GM19468 (cell line): ENCODE results near the gene SETDB1.
A peak's percentile ranks its signal among the peaks of the same experiment; 100 is the strongest.
"Not testable (repeated sequence)": the region's sequence is repeated elsewhere in the genome, so short reads cannot be mapped to it uniquely, and the experiment has no call there.

ENCODE experiments used
- ATAC-seq: cut with Tn5 transposase; IDR thresholded peaks from one replicate; pipeline ENCODE4 v1.9.1; 2021; ENCODE audit warnings: mild to moderate bottlenecking, moderate library complexity, moderate number of reproducible peaks; ENCODE audit not compliant: unreplicated experiment; ENCODE audit errors: extremely low read depth

Gene SETDB1

DNA sequence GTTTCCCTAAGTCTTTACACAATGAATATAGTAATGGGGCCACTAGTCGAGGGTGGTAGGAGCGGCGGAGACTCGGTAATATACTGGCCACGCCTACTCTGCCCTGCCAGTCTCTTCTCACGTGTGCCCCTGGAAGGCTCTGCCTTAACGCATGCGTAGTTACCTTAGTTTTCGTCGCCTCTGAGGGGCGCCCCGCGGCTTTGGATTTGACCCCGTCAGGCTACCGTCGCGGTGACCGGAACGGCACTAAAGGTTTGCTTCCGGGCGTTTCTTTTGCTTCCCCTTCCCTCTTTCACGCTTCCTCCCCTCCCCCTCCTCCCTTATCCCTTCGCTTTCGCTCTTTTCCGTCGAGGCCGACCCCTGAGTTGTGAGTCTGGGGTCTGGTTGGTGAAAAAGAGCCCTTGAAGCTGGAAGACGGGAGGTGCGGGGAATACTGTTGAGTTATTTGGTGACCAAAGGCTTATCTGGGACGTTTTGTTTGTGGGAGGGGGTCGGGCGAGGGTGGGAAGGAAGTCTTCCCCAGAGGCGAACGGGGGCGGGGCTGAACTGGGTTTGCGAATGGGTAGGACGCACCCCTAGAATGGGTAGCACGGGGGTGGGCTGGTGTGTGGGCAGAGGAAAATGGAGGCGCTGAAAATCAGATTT lies at the start of gene SETDB1:
SETDB1 (plus strand) TSS at position 267 of the 645 bp plus-strand sequence. CDS start 1,352 bp downstream, outside the sequence.
- peak; percentile 65 for ATAC-seq

DNA sequence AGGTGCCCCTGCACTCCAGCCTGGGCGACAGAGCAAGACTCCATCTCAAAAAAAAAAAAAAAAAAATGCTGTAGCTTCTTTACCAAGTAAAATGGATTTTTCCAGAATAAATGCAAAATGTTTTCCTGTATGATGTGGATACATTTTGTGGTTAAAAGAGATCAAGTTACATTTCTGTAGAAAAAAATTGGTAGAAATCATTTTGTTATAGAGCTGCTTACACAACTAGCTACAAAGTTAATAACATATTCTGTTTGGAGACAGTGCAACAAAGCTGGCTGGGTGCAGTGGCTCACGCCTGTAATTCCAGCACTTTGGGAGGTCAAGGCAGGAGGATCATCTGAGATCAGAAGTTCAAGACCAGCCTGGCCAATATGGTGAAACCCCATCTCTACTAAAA lies 47.2 kb upstream of the SETDB1 start:
- ATAC-seq, result not testable (repeated sequence)

DNA sequence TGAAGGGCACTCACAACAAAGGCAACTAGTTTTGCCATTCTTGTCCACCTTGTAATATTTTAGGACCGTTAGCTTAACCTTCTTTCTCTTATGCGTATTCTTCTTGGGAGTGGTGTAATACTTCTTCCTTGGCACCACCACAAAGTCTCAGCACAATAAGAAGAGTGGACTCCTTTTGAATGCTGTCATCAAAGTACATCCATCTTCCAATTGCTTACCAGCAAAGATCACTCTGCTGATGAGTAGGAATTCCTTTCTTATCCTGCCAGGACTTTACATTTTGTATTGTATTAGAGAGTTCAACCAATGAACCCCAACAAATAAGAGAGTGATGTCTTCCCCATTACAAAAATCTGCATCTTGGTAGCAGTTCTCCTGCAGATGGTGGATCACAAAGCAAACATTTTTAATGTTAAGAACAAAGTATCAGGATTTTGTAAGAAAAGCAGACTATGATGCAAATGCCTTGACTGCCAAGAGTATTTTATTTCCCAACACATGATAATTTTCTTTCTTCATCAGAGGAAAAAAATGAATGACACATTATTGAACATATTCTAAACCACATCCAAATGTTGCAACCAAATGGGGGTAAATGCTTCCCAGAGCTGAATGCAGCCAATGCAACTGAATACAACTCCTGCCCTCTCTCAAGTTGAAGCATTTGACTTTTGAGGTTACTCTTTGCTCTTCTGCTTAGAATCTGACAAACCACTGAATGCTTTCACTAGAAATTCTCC lies 44.7 kb upstream of the SETDB1 start:
- no peak for ATAC-seq

DNA sequence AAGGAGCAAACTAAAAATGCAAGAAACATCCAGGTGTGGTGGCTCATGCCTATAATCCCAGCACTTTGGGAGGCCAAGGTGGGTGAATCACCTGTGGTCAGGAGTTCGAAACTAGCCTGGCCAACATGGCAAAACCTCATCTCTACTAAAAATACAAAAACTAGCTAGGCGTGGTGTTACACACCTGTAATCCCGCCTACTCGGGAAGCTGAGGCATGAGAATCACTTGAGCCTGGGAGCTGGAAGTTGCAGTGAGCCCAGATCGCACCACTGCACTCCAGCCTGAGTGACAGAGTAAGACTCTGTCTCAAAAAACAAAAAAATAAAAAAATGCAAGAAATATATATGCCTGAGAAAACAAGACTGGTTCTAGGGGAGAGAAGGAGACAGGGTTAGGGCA lies 43.0 kb upstream of the SETDB1 start:
- not testable (repeated sequence) for ATAC-seq

DNA sequence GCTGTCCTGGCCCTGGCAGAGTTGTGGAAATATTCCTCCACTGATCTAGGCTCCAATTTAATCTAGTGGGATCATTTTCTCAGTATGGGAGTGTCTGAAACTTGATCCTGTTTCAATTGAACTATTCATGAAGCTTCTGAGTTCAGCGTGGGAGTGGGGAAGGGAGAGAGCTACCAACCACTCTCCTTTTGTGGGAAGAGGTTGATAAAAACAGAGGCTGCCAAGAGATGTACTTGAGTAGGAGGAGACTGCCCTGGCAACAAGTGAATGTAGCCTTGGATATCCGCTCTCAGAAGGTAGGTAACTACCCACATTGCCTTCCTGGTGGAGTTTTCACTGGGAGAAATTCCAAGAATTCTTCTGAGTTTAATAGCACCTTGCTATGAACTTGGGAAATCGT lies 39.1 kb upstream of the SETDB1 start, which contains the start of gene CTXND2:
CTXND2 (plus strand) TSS at position 119 of the 400 bp plus-strand sequence. CDS start 25,179 bp downstream, outside the sequence.
- no peak for ATAC-seq

- no peak for ATAC-seq
Observed at GRCh38 chr1:150888727-150889126, 37.4 kb upstream of the SETDB1 start.

DNA sequence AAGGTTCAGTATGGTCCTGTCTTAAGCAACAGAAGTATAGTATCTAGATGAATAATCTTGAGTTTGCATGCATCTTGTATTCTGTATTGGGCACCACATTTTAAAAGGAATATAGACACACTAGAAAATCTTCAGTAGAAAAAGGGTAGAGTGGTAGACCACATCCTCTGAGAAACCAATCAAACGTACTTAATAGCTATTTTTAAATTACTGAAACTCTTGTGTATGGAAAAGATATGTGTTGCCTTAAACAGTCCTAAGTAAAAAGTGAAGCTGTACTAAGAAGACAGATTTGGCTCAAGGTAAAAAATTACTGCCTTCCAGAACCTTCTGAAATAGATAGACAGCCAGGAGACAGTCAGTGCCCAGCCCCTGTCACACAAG lies 36.1 kb upstream of the SETDB1 start:
- ATAC-seq, result peak; percentile 52

DNA sequence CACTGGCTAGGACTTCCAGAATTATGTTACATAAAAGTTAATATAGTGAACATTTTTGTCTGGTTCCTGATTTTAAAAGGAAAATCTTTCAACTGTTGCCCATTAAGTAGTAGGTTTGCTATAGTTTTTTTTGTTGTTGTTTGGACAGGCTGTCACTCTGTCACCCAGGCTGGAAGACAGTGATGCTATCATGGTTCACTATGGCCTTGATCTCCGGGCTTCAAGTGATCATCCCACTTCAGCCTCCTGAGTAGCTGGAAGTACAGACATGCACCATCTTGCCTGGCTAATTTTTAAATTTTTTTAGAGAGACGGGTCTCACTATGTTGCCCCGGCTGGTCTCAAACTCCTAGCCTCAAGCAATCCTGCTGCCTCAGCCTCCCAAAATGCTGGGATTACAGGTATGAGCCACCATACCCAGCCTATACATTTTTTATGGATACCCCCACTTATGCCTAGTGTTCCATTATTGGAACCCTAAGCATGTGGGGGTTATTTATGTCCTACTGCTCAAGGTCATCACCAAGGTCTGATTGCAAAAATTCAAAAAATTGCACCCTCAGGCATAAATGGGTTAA lies 32.7 kb upstream of the SETDB1 start:
- no peak for ATAC-seq

- no peak for ATAC-seq
Observed at GRCh38 chr1:150895618-150896017, 30.5 kb upstream of the SETDB1 start.

- not testable (repeated sequence) for ATAC-seq
Observed at GRCh38 chr1:150899795-150900194, 26.4 kb upstream of the SETDB1 start.

GRCh38 chr1:150902346-150902745 lies 23.8 kb upstream of the SETDB1 start:
- no peak for ATAC-seq

DNA sequence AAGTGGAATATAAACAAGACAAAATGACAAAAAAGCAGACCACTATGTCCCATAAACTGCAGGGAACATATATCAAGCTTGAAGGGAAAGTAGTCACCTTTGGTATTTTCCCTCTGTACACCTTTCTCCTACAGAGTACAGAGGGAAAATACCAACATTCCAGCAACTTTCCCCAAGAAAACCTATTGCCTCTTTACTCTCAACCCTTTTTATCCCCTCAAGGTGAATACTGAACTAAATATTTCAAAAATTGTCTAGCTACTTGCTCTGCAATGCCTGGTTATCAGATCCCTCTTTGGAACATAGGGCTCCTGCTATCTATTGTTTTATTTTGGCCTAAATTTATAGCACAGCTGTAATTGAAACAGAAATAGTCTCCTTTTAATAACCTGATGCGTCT lies 23.4 kb upstream of the SETDB1 start:
- no peak for ATAC-seq

DNA sequence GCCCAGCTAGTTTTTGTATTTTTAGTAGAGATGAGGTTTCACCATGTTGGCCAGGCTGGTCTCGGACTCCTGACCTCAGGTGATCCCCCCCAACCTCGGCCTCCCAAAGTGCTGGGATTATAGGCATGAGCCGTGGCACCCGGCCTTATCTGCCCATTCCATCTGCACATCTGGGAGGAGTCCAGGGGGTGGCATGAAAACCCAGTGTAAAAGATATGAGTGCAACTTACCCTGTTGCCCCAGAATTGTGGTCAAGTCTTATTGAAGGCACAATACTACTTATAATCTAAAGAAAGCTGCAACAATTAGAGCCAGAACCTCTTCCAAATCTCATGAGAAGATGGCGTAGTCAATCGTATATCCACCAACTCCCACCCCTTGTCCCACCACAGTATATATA lies 20.9 kb upstream of the SETDB1 start:
- ATAC-seq, result no peak

DNA sequence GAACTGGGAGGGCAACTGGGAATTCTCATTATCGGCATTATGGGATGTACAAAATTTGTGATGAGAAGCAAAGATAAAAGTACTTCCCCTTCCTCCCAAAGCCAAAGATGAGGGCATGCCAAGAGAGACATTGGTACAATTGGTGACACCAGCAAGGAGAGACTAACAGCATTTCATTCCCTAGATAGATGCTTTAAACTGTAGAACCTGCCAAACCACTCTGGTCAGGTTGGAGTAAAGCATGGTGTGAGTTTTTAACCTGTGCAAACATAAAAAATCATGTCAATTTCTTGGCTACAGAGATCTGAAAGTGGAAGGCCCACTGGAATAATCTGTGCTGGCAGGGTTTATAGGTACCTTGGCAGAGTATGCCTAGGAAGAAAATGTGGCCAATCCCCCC lies 19.8 kb upstream of the SETDB1 start:
- no peak for ATAC-seq

DNA sequence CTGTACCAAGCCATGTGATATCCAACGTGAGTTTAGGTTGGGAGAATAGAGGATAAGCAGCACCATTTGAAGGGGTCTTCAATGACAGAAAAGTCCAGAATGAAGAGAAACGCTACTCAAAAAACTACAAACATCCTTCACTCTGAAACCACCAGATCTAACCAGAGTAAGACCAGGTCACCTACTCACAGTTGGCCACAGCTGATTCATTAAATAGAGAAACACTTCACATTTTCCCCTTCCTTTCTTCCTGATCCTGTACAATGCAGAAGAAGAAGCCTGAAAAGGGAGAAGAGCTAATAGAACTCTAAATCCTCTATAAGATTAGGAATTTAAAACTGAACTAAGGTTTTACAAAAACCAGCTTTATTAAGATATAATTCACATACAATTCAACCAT lies 19.4 kb upstream of the SETDB1 start:
- no peak for ATAC-seq

GRCh38 chr1:150909585-150910180 lies 16.5 kb upstream of the SETDB1 start:
- no peak for ATAC-seq

- ATAC-seq, result no peak
Observed at GRCh38 chr1:150912623-150913022, 13.5 kb upstream of the SETDB1 start.

DNA sequence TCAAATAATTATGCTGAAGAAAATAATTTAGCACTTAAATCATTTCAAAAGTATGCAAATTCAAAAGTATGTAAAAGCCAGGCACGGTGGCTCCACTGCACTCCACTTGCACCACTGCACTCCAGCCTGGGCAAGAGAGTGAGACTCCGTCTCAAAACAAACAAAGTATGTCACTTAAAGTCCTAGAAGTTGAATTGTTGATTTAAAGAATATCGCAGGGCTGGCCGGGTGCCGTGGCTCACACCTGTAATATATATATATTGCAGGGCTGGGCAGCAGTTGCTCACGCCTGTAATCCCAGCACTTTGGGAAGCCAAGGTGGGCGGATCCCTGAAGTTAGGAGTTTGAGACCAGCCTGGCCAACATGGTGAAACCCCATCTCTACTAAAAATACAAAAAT lies 8.8 kb upstream of the SETDB1 start:
- no peak for ATAC-seq

- ATAC-seq, result no peak
Observed at GRCh38 chr1:150922519-150922975, 3.6 kb upstream of the SETDB1 start.

GRCh38 chr1:150925080-150925479 lies 1.1 kb upstream of the SETDB1 start:
- no peak for ATAC-seq

DNA sequence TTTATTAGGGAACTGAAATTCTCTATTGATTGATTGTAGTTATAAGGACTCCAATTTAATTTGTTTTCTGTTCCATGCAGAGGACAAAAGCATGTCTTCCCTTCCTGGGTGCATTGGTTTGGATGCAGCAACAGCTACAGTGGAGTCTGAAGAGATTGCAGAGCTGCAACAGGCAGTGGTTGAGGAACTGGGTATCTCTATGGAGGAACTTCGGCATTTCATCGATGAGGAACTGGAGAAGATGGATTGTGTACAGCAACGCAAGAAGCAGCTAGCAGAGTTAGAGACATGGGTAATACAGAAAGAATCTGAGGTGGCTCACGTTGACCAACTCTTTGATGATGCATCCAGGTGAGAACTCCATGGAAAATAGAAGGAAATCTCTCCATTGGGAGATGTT lies 1.5 kb downstream of the SETDB1 start:
- no peak for ATAC-seq
